HEK293 (cell line): ENCODE results near the gene DEUP1.

ENCODE experiments used
- CTCF ChIA-PET: fragments of 350-600 bp; formaldehyde crosslinking; extraction: SDS; loops from one replicate; lab custom pipeline; 2021; ENCODE audit warnings: antibody characterized with exemption; lab: Yijun Ruan, JAX
- POLR2A ChIA-PET: fragments of 300-600 bp; formaldehyde crosslinking; extraction: SDS; loops from one replicate; lab custom pipeline; 2020; ENCODE audit warnings: antibody characterized with exemption, inconsistent platforms; lab: Yijun Ruan, JAX
- H3K27ac ChIP-seq: fragments of 200-500 bp; sonication (Bioruptor generic); 2 replicates; pipeline ENCODE4 v1.5.1; 2014; ENCODE audit warnings: low read depth, low read length, control low read depth, inconsistent platforms; ENCODE audit errors: extremely low read depth
- H3K36me3 ChIP-seq, 2 experiments: fragments of 200-500 bp in 1 of 2; sonication (Bioruptor generic) in 1 of 2; 1 replicate in 1 of 2; 2 replicates in 1 of 2; pipeline ENCODE4 v1.5.1; 2014 to 2017; ENCODE audit warnings: inconsistent platforms in 2 of 2, low read length in 2 of 2; ENCODE audit not compliant: control insufficient read depth in 2 of 2, insufficient read depth in 1 of 2
- H3K4me1 ChIP-seq: fragments of 200-500 bp; sonication (Bioruptor generic); 2 replicates; pipeline ENCODE4 v1.5.1; 2014; ENCODE audit warnings: mild to moderate bottlenecking, low read length, inconsistent platforms; ENCODE audit not compliant: control insufficient read depth, insufficient read depth
- H3K4me3 ChIP-seq: 2 replicates; pipeline ENCODE4 v1.5.1; 2011; ENCODE audit warnings: low read depth, mild to moderate bottlenecking, control low read depth, low read length, moderate library complexity
- H3K9me3 ChIP-seq: fragments of 200-500 bp; sonication (Bioruptor generic); 2 replicates; pipeline ENCODE4 v1.5.1; 2014; ENCODE audit warnings: low read depth, low read length, inconsistent platforms; ENCODE audit not compliant: control insufficient read depth, insufficient read depth
- BCL11A ChIP-seq: fragments of 450-650 bp; formaldehyde crosslinking; IDR thresholded peaks from 2 replicates; pipeline ENCODE4 v1.5.1; 2016; ENCODE audit warnings: low read depth, missing biosample characterization, missing genetic modification characterization
- BCL11B ChIP-seq: fragments of 450-650 bp; formaldehyde crosslinking; IDR thresholded peaks from 2 replicates; pipeline ENCODE4 v1.5.1; 2016; ENCODE audit warnings: low read depth, missing biosample characterization, missing genetic modification characterization
- GLI2 ChIP-seq: fragments of 450-650 bp; formaldehyde crosslinking; IDR thresholded peaks from 2 replicates; pipeline ENCODE4; 2017; ENCODE audit warnings: missing biosample characterization, missing genetic modification characterization, low read depth, borderline replicate concordance
- HOXC10 ChIP-seq: sonication (generic); formaldehyde crosslinking; IDR thresholded peaks from 2 replicates; pipeline ENCODE4 v1.8.1; 2023; ENCODE audit warnings: mild to moderate bottlenecking, missing genetic modification reagents
- MEIS1 ChIP-seq: sonication (generic); formaldehyde crosslinking; IDR thresholded peaks from 2 replicates; pipeline ENCODE4 v1.8.1; 2022; ENCODE audit warnings: missing genetic modification reagents, mild to moderate bottlenecking, borderline replicate concordance
- SP7 ChIP-seq: fragments of 450-650 bp; formaldehyde crosslinking; IDR thresholded peaks from 2 replicates; pipeline ENCODE4 v1.5.1; 2016; ENCODE audit warnings: missing biosample characterization, missing genetic modification characterization
- ZBTB1 ChIP-seq: fragments of 450-650 bp; formaldehyde crosslinking; IDR thresholded peaks from 2 replicates; pipeline ENCODE4 v1.5.1; 2016; ENCODE audit warnings: missing biosample characterization, missing genetic modification characterization
- ZNF133 ChIP-seq: fragments of 450-650 bp; formaldehyde crosslinking; IDR thresholded peaks from 2 replicates; pipeline ENCODE4 v1.5.1; 2016; ENCODE audit warnings: missing biosample characterization, missing genetic modification characterization
- ZNF16 ChIP-seq: fragments of 450-650 bp; formaldehyde crosslinking; IDR thresholded peaks from 2 replicates; pipeline ENCODE4 v1.5.1; 2016; ENCODE audit warnings: low read depth, missing biosample characterization, missing genetic modification characterization
- ZNF174 ChIP-seq: fragments of 450-650 bp; formaldehyde crosslinking; IDR thresholded peaks from 2 replicates; pipeline ENCODE4 v1.5.0; 2017; ENCODE audit warnings: missing biosample characterization, mild to moderate bottlenecking, missing genetic modification characterization
- ZNF324 ChIP-seq: fragments of 450-650 bp; formaldehyde crosslinking; IDR thresholded peaks from 2 replicates; pipeline ENCODE4 v1.5.1; 2016; ENCODE audit warnings: missing biosample characterization, missing genetic modification characterization
- ZNF335 ChIP-seq: fragments of 450-650 bp; formaldehyde crosslinking; conservative IDR thresholded peaks from 2 replicates; pipeline ENCODE4 v1.5.1; 2016; ENCODE audit warnings: missing biosample characterization, missing genetic modification characterization
- ZNF37A ChIP-seq: fragments of 450-650 bp; IDR thresholded peaks from 2 replicates; pipeline ENCODE4 v1.5.1; 2018; ENCODE audit warnings: missing biosample characterization, missing genetic modification characterization
- ZNF473 ChIP-seq: fragments of 450-650 bp; formaldehyde crosslinking; IDR thresholded peaks from 2 replicates; pipeline ENCODE4 v1.5.1; 2017; ENCODE audit warnings: missing biosample characterization, missing genetic modification characterization
- ZNF521 ChIP-seq: fragments of 450-650 bp; formaldehyde crosslinking; IDR thresholded peaks from 2 replicates; pipeline ENCODE4 v1.5.1; 2017; ENCODE audit warnings: missing biosample characterization, mild to moderate bottlenecking, missing genetic modification characterization
- ZNF555 ChIP-seq: fragments of 450-650 bp; formaldehyde crosslinking; conservative IDR thresholded peaks from 2 replicates; pipeline ENCODE4 v1.5.1; 2017; ENCODE audit warnings: missing biosample characterization, mild to moderate bottlenecking, missing genetic modification characterization, inconsistent platforms
- ZNF600 ChIP-seq: fragments of 450-650 bp; formaldehyde crosslinking; IDR thresholded peaks from 2 replicates; pipeline ENCODE4 v1.5.1; 2016; ENCODE audit warnings: missing biosample characterization, missing genetic modification characterization
- ZNF610 ChIP-seq: fragments of 450-650 bp; formaldehyde crosslinking; IDR thresholded peaks from 2 replicates; pipeline ENCODE4 v1.5.1; 2016; ENCODE audit warnings: missing biosample characterization, missing genetic modification characterization, borderline replicate concordance
- ZNF621 ChIP-seq: fragments of 450-650 bp; formaldehyde crosslinking; IDR thresholded peaks from 2 replicates; pipeline ENCODE4 v1.5.1; 2017; ENCODE audit warnings: missing biosample characterization, missing genetic modification characterization
- ZNF670 ChIP-seq: fragments of 450-650 bp; formaldehyde crosslinking; IDR thresholded peaks from 2 replicates; pipeline ENCODE4 v1.5.1; 2016; ENCODE audit warnings: missing biosample characterization, missing genetic modification characterization, low read depth
- ZNF76 ChIP-seq: fragments of 450-650 bp; formaldehyde crosslinking; IDR thresholded peaks from 2 replicates; pipeline ENCODE4; 2016; ENCODE audit warnings: low read depth, missing biosample characterization, missing genetic modification characterization, borderline replicate concordance
- ZNF830 ChIP-seq: fragments of 450-650 bp; IDR thresholded peaks from 2 replicates; pipeline ENCODE4 v1.5.0; 2018; ENCODE audit warnings: missing biosample characterization, missing genetic modification characterization, low read depth, mild to moderate bottlenecking, moderate library complexity
- TF ChIP-seq, protein P1 (sequence below): fragments of 450-650 bp; formaldehyde crosslinking; IDR thresholded peaks from 2 replicates; pipeline ENCODE4 v1.5.1; 2016; ENCODE audit warnings: missing biosample characterization, missing genetic modification characterization
- TF ChIP-seq, protein P2 (sequence below): fragments of 450-650 bp; formaldehyde crosslinking; IDR thresholded peaks from 2 replicates; pipeline ENCODE4 v1.5.1; 2016; ENCODE audit warnings: missing biosample characterization, missing genetic modification characterization, low read depth
- TF ChIP-seq, protein P3 (sequence below): fragments of 450-650 bp; formaldehyde crosslinking; optimal IDR thresholded peaks from 2 replicates; pipeline ENCODE3; 2016; ENCODE audit warnings: missing biosample characterization, mild to moderate bottlenecking, missing genetic modification characterization

The DEUP1 gene

DNA sequence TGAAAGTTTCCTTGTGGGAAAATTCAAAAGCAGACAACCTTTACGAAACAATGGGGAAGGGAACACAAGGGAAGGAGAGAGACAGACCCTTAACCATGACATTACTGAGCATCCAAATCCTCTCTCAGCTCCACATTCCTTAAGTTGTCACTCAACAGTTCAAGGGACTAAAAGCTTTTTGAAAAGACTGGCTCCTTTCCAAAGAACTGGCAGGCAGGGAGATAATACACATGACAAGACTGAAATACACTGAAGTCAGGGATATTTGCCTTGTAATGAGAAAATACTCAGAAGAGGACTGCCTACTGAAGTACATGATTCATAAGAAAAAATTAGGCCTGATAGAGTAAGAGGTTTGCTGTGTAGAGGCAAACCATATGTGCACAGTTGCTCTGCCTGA, 143.6 kb downstream of the DEUP1 start:
- CTCF ChIA-PET = no interaction called here
- Histone ChIP-seq H3K4me3 (no peak overlapping the region), H3K36me3 (no peaks in the 10 kb centered on the region), H3K9me3 (no peaks in the 10 kb centered on the region), H3K4me1 (no peaks in the 10 kb centered on the region), H3K27ac (no peak overlapping the region)
- no peak for TF ChIP-seq ZNF600 (tag by site-specific recombination)
- TF ChIP-seq GLI2 (tag by site-specific recombination) = no peak
- no peak for TF ChIP-seq ZNF324 (tag by site-specific recombination)
- TF ChIP-seq BCL11A = no peak
- TF ChIP-seq MEIS1 (CRISPR knock-in tag) = no peak
- no peak for TF ChIP-seq ZNF473 (tag by site-specific recombination)
- no peak for TF ChIP-seq ZNF76
- no peak for TF ChIP-seq ZNF521 (tag by site-specific recombination)
- TF ChIP-seq BCL11B (tag by site-specific recombination) = no peak
- TF ChIP-seq ZNF37A (tag by site-specific recombination) = no peak
- no peak for TF ChIP-seq ZNF670 (tag by site-specific recombination)
- no peak for TF ChIP-seq ZNF610
- no peak for TF ChIP-seq ZNF174 (tag by site-specific recombination)
- POLR2A ChIA-PET = no interaction called here

DNA sequence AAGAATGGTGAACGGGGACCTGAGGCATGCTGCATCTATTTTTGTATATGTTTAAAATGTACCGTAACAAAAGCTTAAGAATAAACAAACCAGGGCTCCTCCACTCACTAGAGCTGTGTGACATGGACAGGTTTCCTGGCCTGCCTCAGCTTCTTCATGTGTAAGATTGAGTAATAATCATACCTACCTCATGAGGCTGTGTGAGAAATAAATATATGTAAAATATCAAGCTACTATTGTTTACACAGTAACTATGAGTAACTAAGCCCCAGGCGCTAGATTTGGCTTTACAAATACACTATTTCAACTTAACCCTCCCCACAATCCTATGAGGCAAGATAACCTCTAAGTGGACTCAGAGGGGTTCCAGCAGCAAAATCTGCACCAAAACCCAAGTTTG, 146.3 kb downstream of the DEUP1 start:
- TF ChIP-seq HOXC10 (CRISPR knock-in tag) = no peak
- TF ChIP-seq, protein P1, sequence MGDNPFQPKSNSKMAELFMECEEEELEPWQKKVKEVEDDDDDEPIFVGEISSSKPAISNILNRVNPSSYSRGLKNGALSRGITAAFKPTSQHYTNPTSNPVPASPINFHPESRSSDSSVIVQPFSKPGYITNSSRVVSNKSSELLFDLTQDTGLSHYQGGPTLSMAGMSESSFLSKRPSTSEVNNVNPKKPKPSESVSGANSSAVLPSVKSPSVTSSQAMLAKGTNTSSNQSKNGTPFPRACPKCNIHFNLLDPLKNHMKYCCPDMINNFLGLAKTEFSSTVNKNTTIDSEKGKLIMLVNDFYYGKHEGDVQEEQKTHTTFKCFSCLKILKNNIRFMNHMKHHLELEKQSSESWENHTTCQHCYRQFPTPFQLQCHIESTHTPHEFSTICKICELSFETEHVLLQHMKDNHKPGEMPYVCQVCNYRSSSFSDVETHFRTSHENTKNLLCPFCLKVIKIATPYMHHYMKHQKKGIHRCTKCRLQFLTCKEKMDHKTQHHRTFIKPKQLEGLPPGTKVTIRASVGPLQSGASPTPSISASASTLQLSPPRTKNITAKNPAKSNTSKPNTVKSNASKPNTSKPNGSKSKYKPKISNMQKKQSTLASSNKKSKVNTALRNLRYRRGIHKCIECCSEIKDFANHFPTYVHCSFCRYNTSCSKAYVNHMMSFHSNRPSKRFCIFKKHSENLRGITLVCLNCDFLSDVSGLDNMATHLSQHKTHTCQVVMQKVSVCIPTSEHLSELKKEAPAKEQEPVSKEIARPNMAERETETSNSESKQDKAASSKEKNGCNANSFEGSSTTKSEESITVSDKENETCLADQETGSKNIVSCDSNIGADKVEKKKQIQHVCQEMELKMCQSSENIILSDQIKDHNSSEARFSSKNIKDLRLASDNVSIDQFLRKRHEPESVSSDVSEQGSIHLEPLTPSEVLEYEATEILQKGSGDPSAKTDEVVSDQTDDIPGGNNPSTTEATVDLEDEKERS (tag by site-specific recombination) = no peak
- TF ChIP-seq ZNF133 (tag by site-specific recombination) = no peak
- TF ChIP-seq, protein P2, sequence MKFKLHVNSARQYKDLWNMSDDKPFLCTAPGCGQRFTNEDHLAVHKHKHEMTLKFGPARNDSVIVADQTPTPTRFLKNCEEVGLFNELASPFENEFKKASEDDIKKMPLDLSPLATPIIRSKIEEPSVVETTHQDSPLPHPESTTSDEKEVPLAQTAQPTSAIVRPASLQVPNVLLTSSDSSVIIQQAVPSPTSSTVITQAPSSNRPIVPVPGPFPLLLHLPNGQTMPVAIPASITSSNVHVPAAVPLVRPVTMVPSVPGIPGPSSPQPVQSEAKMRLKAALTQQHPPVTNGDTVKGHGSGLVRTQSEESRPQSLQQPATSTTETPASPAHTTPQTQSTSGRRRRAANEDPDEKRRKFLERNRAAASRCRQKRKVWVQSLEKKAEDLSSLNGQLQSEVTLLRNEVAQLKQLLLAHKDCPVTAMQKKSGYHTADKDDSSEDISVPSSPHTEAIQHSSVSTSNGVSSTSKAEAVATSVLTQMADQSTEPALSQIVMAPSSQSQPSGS (tag by site-specific recombination) = no peak
- TF ChIP-seq ZNF830 = no peak
- no peak for TF ChIP-seq SP7
- TF ChIP-seq, protein P3, sequence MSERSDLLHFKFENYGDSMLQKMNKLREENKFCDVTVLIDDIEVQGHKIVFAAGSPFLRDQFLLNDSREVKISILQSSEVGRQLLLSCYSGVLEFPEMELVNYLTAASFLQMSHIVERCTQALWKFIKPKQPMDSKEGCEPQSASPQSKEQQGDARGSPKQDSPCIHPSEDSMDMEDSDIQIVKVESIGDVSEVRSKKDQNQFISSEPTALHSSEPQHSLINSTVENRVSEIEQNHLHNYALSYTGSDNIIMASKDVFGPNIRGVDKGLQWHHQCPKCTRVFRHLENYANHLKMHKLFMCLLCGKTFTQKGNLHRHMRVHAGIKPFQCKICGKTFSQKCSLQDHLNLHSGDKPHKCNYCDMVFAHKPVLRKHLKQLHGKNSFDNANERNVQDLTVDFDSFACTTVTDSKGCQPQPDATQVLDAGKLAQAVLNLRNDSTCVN = no peak
- no peak for TF ChIP-seq ZNF16 (tag by site-specific recombination)
- TF ChIP-seq ZNF335 (tag by site-specific recombination) = no peak
- no peak for TF ChIP-seq ZNF621 (tag by site-specific recombination)
- no peak for TF ChIP-seq ZBTB1
- TF ChIP-seq ZNF555 (tag by site-specific recombination) = no peak
- TF ChIP-seq, all 188 proteins: peak for 0
- H3K4me3 ChIP-seq = no peak overlapping the region
- H3K9me3 ChIP-seq = no peaks in the 10 kb centered on the region
- POLR2A ChIA-PET = no interaction called here
- no peak overlapping the region for H3K27ac ChIP-seq
- H3K4me1 ChIP-seq = no peaks in the 10 kb centered on the region
- H3K36me3 ChIP-seq = no peaks in the 10 kb centered on the region
- CTCF ChIA-PET = no interaction called here
